Fibroblast of skin of abdomen (primary cell): ENCODE data around the gene ZNF431. TPM values are rescaled to one million over a fixed set of nuclear protein-coding genes. Genes with fewer than 3 reads are reported as not detected.
"Not testable (repeated sequence)": the region's sequence is repeated elsewhere in the genome, so short reads cannot be mapped to it uniquely, and the experiment has no call there.

Source experiments
- DNase-seq: peaks from one replicate; pipeline ENCODE4 v3.0.0-alpha.2; 2013
- polyA plus RNA-seq, 2 experiments: library from polyadenylated mRNA; unstranded; fragments of 120-200 nt; gene quantifications; one replicate each; pipeline ENCODE4 v1.2.1, GENCODE V29; 2013; ENCODE audit not compliant: insufficient read length in 2 of 2

Gene ZNF431
- 5.4 TPM for polyA plus RNA-seq (2013, experiment 1 of 2; ENCODE audit: insufficient read length)
- 4.0 TPM for polyA plus RNA-seq (2013, experiment 2 of 2; ENCODE audit: insufficient read length)

DNA sequence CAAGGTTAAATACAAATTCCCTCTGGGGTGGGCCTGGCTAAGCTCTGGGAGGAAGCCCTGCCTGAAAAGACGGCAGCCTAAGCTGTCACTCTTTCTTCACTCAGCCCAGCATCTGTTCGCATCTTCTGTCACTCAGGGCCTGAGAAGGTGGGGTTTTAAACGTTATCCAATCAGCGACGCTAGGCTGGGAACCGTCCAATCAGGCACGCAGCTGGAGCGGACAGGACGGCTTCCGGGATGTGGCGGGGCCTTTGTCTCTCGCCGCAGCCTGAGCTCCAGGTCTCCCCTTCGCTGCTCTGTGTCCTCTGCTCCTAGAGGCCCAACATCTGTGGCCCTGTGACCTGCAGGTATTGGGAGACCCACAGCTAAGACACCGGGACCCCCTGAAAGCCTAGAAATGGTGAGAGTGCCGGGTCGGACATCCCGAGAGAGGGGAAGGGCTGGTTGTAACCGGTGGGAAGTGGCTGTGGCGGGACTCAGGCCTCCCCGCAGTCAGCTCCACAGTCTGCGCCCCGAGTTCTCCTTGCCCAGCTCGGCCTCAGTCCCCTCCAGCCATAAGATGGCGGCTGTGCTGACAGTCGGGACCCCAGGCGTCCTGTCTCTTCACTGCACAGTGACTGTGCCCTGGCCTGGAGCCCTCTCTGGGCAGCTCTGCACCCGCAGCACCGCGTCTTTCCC is at the start of gene ZNF431:
Gene ZNF431, plus strand, starts transcription at position 254 of the 678 bp plus-strand sequence. Its CDS starts 144 bp downstream, at position 398.
- DNase-seq = peak; percentile 95

DNA sequence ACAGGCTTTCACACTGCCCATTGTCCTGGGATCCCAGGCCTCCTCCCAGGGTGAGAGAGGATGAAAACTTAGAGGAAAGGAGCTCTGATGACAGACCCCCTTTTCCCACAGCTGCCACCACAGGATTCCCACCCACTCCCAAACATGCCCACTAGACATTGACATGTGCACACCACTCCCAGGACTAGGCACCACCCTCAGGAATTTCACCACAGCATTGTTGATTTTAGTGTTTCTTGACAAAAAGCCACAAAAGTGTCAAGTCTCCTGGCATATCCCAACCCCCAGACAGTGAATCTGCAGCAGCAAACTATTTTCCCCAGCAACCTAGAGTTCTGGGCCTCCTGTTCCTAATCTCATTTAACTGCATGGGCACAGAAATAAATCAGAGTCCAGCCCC is 49.7 kb upstream of the ZNF431 start:
- DNase-seq = peak; percentile 22

GRCh38 chr19:21094347-21095025 is 47.4 kb upstream of the ZNF431 start:
- DNase-seq = no peak

GRCh38 chr19:21098291-21098690 is 43.5 kb upstream of the ZNF431 start:
- DNase-seq = no peak

DNA sequence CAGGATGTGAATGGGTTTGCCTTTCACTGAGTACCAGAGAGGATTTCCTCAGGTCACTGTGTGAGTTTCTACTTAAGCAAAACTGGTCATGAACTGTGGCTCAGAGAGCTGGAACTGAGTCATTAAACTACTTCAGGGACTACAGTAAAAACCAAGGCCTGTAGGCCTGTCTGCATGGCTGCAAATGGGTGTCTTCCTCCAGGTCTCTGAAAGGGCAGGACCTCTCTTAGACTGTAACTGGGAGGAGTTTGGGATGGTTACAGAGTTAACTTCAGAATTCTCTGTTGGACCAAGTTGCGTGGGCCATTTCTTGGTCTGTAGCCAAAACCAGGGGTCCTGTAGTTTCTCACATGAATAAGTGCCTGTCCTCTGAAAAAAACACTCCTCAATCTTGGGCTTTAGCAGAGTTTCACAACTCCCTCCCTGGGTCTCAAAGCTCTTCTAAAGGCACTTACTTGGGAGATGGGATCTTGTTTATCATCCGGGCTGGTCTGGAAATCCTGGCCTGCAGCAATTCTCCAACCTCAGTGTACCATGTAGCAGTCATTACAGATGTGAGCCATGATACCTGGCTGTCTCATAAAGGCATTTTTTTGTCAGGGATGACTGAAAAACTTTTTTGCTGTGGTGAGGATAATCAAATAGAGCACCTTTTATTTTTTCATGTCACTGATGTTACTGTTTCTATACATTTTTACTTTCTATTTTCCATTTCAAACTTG is 40.2 kb upstream of the ZNF431 start:
- DNase-seq = no peak

DNA sequence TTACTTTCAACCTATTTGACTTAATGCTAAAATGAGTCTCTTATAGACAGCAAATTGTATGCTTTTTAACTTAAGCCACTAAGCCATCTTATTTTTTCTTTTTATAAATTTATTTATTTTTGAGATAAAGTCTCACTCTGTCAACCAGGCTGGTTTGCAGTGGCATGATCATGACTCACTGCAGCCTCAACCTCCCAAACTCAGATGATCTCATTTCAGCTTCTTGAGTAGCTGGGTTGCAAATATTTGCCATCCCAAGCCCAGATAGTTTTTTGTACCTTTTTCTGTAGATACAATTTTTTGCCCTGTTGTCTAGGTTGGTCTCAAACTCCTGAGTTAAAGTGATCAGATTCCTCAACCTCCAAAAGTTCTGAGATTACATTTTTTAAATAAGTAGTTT is 32.7 kb upstream of the ZNF431 start:
- DNase-seq = no peak

GRCh38 chr19:21110183-21110582 is 31.7 kb upstream of the ZNF431 start:
- no peak for DNase-seq

DNA sequence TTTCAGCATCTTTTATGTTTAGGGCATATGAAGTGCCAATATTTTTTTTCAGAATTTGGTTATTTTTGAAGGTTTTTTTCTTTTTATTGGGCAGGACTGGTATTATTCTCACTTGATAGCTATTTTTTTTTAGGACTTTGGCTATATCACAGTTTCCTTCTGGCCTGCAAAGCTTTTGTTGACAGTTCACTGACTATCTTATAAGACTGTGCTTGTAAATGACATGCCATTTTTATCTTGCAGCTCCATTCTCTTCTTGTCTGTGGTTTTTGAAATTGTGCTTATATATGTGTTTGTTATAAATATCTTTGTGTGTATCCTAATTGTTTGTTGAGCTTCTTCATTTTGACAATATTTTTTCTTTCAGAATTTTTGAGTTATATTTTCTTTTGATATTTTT is 26.4 kb upstream of the ZNF431 start:
- no peak for DNase-seq

- DNase-seq = peak; percentile 3
These were observed 24.6 kb upstream of the ZNF431 start for GRCh38 chr19:21117041-21117907.

DNA sequence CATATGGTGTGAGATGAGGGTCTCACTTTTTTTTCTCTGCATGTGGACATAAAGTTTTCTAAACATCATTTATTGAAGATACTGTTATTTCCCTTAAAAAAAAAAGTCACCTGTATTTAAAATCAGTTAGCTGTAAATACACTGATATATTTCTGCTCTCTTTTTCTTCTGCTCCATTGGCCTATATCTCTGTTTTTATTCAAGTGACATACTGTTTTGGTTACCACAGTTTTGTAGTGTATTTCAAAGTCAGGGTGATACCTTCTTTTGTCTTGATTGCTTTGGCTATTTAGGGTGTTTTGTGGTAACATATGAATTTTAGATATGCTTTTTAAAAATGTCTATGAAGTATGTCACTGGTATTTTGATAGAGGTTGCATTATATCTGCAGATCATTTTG is 15.8 kb upstream of the ZNF431 start:
- no peak for DNase-seq

GRCh38 chr19:21127001-21127400 is 14.8 kb upstream of the ZNF431 start:
- no peak for DNase-seq

DNA sequence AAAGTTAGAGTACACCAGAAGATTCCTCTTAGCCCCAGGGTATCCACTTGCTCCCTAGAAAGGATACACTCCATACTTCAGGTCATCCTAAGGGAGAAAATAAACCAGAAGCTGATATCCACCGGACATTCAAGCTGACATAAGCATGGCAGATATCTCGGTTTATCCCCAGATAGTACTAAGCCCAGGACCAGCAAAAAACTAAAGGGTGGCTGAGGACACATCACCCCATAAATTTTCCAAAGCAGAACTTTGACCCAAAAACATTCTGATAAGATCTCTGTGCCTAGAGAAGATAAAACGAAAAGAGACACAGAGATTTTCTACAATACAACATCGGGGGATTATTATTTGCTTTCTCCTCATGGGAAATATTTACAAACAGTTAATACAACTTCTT is 13.9 kb upstream of the ZNF431 start:
- DNase-seq = no peak

GRCh38 chr19:21128901-21129698 is 12.7 kb upstream of the ZNF431 start:
- DNase-seq = no peak

DNA sequence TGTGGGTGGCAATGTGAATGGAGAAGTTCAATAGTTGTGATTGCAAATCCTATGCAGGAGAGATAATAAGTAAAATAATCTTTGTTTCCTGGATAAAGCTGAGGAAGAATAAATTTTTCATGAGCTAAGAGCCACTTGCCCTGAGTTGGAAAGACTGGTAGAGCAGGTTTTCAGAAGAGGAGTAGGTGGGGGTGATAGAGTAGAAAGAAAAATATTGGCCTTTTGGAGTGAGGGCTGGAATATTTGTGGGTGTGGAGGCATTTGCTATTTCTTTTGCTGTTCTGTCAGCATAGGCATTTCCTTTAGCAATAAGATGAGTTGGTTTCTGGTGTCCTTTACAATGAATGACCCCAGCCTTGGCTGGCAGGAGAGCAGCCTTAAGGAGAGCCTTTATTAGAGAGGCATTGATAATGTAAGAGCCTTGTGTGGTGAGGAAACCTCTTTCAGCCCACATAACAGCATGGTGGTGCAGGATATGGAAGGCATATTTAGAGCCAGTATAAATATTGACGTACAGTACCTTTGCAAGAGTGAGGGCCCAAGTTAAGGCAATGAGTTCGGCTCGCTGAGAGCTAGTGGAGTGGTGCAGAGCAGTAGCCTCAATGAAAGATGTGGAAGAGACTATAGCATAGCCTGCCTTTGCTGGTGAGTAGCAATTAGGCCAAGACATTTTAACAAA is 11.6 kb upstream of the ZNF431 start:
- no peak for DNase-seq

- no peak for DNase-seq
These were observed 8.2 kb upstream of the ZNF431 start for GRCh38 chr19:21133633-21134032.

- no peak for DNase-seq
These were observed 6.9 kb upstream of the ZNF431 start for GRCh38 chr19:21134934-21135366.

GRCh38 chr19:21135433-21135832 is 6.4 kb upstream of the ZNF431 start:
- DNase-seq = no peak

GRCh38 chr19:21138130-21138529 is 3.7 kb upstream of the ZNF431 start:
- no peak for DNase-seq

- not testable (repeated sequence) for DNase-seq
These were observed 834 bp upstream of the ZNF431 start for GRCh38 chr19:21141006-21141405.

GRCh38 chr19:21143428-21143827 is 1.6 kb downstream of the ZNF431 start:
- no peak for DNase-seq

DNA sequence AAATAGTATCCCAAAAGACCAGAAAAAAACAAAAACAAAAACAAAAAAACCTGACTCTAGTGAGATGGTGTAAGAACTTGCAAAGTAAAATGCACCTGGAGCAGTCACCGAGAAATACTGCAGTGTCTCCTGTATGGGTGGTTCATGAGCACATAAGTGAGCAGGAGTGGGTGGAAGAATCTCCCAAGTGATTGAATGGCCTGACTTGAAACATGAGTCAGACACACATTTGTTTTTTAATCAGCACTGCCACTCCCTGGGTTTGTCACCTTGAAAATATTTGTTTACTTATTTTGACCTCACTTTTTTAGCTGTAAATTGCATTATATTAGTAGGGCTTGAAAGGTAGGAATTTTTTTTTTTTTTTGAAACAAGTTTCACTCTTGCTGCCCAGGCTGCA is 2.0 kb downstream of the ZNF431 start:
- DNase-seq = no peak
